Right renal pelvis (tissue), 4 donors: Measurements from ENCODE around the gene CDC14A. TPM values are rescaled to one million over a fixed set of nuclear protein-coding genes. Genes with fewer than 3 reads are reported as not detected.
"Not testable (repeated sequence)": the region's sequence is repeated elsewhere in the genome, so short reads cannot be mapped to it uniquely, and the experiment has no call there.

ENCODE experiments used
- DNase-seq, 4 donors: peaks; one replicate each; pipeline ENCODE4 v3.0.0-alpha.2; 2013; ENCODE audit warnings: low read depth in 4 of 4, low spot score in 3 of 4, missing footprints in 1 of 4
- polyA plus RNA-seq, 4 donors: library from polyadenylated mRNA; unstranded; fragments of 120-200 nt; gene quantifications; one replicate each; pipeline ENCODE4 v1.2.1, GENCODE V29; 2013; ENCODE audit not compliant: insufficient read length in 4 of 4

The CDC14A gene, protein sequence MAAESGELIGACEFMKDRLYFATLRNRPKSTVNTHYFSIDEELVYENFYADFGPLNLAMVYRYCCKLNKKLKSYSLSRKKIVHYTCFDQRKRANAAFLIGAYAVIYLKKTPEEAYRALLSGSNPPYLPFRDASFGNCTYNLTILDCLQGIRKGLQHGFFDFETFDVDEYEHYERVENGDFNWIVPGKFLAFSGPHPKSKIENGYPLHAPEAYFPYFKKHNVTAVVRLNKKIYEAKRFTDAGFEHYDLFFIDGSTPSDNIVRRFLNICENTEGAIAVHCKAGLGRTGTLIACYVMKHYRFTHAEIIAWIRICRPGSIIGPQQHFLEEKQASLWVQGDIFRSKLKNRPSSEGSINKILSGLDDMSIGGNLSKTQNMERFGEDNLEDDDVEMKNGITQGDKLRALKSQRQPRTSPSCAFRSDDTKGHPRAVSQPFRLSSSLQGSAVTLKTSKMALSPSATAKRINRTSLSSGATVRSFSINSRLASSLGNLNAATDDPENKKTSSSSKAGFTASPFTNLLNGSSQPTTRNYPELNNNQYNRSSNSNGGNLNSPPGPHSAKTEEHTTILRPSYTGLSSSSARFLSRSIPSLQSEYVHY
- 10 to 100 TPM; 29.4 to 34.7 (median 32.5) TPM for polyA plus RNA-seq

DNA sequence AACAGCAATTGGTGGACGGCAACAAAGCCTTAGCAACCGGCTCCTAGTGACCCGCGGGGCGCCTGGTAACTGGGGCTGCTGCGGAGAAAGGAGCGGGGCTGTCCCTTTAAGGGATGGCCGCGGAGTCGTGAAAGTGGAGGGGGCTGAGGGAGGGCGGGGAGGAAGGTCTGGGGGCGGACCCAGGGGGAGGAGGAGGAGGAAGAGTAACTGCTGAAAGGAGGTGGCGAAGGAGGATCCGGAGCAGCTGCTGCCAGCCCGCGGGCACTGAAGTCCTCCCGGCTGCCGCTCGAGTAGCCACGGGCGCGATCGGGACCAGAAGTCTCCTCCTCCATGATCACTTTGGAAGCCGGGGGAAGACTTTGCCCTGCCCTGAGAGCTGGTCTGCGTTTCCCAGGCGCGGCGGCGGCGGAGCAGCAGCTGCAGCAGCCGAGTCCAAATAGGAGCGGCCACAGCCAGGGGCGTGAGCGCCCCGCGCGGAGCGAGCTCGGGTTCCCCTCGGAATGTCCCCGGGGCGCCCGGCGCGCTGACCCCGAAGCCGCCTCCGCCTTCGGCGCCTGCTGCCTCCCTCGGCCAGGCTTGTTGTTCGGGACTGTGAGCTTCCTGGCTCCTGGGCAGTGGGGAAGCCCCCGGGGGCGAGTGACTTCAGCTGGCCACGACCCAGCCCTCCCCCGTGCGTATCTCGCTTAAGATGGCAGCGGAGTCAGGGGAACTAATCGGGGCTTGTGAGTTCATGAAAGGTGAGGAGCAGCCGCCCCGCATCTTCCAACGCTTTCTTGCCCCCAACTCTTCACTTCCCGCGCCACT, at the start of gene CDC14A:
Gene CDC14A (plus strand): TSS at position 240 of the 804 bp plus-strand sequence. CDS start 449 bp downstream, at position 689.
- peak; percentile 86 to 92 (median 90) for DNase-seq

DNA sequence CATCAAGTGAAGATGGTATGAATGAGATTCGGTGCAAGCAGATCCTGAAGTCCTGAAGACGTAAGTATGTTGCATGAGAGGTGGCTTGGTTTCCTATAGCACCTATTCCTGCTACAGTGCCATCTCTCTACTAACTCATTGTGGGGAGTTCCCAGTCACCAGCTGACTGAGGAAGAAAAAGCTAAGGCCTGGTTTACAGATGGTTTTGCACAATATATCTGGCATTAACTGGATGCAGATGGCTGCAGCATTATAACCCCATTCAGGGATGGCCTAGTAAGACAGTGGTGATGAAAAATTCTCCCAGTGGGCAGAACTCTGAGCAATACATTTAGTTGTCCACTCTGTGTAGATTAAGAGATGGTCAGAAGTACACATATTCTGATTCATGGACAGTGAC, 49.6 kb upstream of the CDC14A start:
- DNase-seq = no peak

DNA sequence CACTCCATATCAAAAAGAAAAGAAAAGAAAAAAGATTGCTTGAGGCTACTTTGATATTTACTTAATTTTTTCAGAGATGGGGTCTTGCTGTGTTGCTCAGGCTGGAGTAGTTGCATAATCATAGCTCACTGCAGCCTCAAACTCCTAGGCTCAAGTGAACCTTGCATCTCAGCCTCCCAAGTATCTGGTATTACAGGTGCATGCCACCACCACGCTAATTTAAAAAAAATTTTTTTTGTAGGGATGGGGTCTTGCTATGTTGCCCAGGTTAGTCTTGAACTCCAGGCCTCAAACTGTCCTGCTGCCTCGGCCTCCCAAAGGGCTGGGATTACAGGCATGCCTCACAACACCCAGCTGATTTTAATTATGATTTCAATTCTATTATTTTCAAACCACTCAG, 48.1 kb upstream of the CDC14A start:
- DNase-seq = no peak

DNA sequence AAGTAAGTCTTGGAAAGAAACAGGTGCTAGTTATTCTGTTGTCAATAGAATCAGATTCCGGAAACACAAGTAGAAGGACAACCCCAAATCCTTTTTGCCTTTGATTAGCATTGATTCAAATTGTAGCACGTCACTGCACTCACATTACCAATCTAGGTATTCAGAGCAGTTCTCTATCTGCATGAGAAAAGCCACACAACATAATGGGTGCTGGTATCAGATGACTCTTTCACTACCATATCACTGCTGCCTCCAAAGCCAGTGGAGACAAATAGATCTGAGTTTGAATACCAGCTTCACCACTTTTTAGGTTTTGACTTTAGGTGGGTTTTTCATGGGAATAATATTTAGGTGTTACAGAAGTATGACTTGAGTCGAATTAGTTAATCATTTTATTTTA, 47.4 kb upstream of the CDC14A start:
- no peak for DNase-seq

DNA sequence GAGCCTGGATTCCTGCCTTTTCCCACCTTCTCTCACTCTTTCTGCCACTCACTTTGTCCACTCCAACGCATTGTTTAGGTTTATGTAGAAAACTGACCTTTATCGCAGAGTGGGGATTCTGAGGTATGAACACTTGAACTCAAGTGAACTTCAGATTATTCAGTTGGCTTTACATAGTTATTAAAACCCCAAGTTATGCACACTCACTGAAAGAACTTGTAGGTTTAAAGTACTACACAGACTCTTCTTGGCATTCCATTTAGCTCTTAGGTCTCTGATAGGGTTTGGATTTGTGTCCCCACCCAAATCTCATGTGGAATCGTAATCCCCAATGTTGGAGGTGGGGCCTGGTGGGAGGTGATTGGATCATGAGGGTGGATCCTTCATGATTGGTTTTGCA, 46.4 kb upstream of the CDC14A start:
- no peak for DNase-seq

DNA sequence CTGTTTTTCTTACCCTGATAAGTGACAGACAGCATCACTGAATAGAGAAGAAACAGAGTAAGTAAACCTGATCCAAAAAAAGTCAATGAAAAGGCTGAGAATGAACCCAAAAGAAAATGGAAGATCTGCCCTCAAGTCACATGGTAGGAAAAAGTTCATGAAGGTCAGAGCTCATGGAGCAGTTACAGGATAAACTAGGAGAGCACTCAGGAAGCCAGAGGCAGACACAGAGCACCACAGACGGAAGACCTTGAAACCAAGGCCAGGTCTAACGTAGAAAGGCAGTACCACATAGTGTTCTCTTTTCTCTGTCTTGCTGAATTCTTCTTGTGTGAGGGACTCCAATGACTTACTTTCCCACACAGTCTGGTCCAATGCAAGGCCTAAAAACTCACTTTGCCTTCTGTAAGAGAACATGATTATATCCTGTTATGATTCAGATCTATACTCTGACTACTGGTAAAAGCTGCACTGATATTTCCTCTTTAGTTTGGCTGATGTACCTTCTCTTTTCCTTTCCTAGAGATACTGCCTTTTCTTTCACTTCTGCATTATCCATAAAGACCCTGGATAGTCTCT, 45.5 kb upstream of the CDC14A start:
- no peak for DNase-seq

DNA sequence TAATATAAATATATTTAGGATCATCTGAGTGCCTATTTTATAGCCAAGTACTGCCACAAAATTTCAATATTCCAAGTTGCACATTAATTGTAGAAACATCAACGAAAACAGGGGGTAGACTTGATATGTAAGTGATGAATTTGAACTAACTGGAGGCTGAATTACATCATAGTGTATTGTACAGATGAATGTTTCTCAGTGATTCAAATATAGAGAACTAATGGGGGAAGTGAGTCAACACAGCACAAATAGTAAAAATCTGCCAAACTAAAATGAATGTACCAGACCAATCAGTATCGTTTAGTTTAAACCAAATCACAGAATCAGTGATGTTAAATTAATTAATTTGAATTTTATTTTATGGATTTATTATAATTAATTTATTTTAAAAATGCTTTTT, 43.5 kb upstream of the CDC14A start:
- no peak for DNase-seq

DNA sequence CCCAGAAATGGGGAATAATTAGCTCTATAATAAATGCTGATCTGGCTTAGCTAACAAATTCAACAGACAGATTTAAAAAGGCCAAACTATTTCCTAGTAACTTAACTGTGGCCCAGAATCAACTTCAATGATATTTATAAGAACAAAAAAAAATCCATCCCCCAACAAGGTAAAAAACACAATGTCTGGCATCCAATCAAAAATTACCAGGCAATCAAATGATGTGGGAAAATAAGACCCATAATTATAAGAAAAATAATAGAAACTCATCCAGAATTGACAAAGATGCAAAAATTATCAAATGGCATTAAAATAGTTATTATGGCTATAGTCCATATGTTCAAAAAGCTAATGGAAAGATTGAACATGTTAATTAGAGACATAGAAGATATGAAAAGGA, 42.4 kb upstream of the CDC14A start:
- no peak for DNase-seq

DNA sequence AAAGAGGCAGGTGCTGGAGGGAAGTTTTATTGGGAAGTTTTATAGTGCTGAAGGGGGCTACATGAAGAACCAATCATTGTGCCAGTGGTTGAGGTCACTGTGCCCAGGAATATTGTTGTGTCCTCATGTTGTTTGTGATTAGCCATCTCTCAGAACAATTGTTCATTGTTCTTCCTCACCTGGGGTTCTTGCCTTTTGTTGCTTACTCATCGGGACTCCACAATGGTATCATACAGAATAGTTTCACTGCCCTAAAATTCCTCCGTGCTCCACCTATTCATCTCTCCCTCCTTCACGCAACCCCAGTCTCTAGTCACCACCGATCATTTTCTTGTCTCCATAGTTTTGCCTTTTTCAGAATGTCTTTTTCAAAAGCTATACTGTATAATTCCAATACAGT, 38.9 kb upstream of the CDC14A start:
- DNase-seq = no peak

DNA sequence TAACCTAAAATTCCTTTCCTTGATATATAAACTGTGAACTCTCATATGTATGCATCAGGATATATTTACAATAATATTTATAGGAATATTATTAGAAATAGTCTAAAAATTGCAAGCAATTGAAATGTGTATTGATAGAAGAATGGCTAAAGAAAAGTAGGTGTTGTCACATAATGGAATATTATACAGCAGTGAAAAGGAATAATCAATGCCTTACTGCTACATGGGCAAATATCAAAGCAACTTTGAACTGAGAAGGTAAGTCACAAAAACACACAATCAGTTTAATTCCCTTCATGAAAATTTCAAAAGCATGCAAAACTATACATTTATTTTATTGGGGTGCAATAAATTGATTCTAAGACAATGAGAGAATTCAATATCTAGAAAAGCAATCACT, 35.7 kb upstream of the CDC14A start:
- no peak for DNase-seq

DNA sequence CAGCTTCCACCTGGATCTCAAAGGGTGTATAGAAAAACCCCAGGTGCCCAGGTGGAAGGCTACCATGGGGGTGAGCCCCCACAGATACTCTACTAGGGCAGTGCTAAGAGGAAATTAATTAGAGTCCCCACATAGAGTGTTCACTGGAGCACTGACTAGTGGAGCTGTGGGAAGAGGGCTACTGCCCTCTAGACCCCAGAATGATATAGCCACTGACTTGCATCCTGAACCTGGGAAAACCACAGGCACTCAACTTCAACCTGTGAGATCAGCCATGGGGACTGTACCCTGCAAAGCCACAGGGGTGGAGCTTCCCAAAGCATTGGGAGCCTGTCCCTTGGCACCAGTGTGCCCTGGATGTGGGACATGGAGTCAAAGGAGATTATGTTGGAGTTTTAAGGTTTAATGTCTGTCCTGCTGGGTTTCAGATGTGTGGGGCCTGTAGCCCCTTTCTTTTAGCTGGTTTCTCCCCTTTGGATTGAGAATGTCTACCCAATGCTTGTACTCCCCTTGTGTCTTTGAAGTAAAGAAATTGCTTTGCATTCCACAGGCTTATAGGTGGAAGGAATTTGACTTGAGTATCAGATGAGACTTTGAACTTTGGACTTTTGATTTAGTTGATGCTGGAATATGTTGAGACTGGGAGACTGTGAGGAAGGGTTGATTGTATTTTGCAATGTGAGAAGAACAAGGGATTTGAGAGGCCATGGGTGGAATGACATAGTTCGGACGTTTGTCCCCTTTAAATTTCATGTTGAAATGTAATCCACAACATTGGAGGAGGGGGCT, 31.8 kb upstream of the CDC14A start:
- no peak for DNase-seq

DNA sequence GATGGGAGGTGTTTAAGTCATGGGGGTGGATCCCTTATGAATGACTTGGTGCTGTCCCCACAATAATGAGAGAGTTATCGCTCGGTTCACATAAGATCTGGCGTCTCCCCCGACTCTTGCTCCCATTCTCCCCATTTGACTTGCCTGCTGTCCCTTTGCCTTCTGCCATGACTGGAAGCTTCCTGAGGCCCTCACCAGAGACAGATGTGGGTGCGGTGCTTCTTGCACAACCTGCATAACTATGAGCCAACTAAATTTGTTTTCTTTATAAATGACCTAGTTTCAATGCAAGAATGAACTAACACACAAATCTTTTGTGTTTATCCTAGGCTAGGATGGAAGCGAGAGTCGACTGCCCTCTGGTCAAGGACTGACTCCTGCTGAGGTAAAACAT, 31.2 kb upstream of the CDC14A start:
- DNase-seq = no peak

DNA sequence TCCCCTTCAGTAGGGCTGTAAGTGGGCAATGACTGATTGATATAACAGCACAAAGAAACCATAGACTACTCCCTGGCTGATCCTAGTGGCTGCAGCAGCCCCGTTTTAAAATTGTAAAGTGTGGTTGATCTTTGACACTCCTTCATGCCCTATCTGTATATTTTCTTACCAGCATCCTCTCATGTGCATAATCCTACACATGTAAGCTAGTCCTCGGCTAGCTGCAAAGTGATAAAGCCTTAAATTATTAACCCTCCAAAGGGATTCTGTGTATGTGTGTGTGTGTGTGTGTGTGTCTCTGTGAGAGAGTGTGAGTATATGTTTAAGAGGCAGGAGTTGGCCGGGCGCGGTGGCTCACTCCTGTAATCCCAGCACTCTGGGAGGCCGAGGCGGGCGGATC, 30.8 kb upstream of the CDC14A start:
- no peak for DNase-seq

DNA sequence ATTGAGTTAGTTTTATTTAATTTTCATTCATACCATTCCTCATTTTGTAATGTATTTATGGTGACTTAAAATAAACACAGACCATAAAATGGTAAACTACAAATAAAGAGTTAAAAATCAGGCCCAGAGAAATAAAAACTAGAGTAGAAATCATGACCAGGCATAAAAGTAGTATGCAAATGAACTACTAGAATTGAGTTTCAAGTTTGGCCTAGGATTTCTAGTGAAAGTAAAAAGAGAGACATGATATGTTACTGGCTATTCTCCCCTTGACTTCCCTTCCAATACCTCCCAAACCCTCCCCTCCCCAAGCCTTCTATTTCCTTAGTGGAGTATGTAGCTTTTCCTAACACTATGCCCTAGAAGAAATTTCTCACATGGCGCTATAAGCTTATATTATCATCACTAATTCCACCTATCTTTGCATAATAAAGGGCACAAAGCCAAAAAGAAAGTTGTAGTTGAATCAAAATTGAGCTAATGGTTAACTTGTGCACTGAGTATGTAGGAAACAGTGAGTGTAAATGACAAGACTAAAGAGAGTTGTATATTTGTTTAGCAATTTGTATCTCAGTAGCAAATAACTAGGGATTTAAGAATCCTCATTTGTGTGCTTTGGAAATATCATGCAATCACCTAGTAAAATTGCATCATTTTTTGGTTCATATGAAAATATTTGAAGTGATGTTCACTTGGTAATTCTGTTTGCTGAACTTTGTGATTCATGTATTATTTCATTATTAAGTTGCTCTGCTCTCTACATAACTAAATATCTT, 29.7 kb upstream of the CDC14A start:
- peak in 1 of 4 donors; percentile 8 for DNase-seq

DNA sequence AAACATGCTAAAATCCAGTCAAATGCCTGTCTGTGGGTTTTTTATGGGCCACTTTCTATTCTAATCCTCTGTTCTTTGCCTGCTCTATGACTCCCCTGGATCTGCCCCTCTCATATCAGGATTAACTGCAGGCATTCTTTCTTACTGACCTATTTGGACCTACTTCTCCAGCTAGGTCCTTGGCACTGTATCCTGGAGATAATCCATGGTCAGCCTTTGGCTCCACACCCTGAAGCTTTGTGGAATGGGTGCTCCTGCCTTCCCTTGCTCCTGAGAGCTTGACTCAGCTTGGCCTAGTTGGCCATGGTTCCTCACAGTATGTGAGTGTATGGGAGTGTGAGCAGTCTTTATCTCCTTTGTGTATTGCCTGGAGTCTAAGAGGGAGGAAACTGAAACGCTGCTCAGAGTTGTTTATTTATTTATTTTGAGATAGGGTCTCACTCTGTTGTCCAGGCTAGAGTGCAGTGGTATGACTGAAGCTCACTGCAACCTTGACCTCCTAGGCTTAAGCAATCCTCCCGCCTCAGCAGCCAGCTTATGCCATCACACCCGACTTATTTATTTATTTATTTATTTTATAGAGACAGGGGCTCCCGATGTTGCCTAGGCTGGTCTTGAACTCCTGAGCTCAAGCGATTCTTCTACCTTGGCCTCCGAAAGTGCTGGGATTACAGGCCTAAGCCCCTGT, 28.7 kb upstream of the CDC14A start:
- DNase-seq = no peak

DNA sequence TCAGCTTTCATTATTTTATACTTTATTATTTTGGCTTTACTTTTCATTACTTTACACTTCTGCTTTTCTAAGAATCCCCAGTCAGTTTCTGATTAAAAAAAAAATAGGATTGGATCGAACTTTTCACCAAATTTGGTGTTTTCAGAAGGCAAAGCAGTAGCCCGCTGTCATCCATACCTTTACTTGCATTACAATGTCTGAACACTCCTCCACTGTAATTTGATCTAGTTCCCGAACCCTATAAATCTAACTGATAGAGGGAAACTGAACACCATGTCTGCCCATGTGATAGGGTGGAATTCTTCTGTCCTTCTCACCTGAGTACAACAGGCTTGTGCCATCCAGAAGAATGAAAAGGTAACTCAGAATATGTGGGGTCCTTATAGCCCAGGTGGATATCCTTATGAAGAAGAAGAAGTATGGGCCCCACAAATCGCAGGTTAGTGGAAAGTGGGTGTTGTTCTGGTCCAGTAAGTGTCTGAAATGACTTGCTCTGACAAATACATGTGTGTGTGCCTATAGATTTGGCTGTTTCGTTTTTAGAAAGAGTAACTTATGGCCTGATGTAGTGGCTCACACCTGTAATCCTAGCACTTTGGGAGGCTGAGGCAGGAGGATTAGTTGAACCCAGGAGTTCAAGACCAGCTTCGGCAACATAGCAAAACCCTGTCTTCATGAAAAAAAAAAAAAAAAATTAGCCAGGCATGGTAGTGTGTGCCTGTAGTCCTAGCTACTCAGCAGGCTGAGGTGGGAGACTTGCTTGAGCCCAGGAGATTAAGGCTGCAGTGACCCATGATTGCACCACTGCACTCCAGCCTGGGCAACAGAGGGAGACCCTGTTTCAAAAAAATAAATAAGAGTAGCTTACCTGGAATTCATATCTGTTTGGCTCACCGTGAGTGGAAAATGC, 26.6 kb upstream of the CDC14A start:
- DNase-seq = peak; percentile 16 to 54 (median 24)

DNA sequence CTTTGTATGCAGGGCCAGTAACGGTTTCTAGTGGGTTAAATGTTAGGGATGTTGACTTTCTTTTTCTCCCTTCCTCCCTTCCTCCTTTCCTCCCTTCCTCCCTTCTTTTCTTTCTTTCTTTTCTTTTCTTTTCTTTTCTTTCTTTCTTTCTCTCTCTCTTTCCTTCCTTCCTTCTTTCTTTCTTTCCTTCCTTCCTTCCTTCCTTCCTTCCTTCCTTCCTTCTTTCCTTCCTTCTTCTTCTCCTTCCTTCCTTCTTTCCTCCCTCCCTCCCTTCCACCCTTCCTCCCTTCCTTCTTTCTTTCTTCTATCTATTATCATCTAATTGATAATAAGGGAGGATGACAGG, 26.0 kb upstream of the CDC14A start:
- not testable (repeated sequence) for DNase-seq

DNA sequence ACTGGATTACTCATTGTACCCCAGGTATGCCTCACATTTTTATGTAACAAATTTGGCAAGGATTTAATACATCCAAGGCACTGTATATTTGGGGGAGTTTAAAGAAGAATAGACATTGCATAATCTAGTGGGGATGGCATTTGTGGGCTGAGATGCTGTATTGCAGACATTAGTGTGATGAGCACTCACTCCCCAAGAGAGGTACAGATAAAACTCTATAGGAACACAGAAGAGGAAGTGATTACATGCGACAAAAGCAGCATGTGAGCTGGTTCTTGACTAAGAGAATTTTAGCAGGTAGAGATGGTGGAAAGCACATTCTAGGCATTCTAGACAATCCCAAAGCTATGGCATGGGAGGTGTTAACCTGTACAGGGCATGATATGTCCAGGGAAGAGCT, 24.2 kb upstream of the CDC14A start:
- no peak for DNase-seq
